ENCODE data around the gene CLDN9.
"Not testable (repeated sequence)": the region's sequence is repeated elsewhere in the genome, so short reads cannot be mapped to it uniquely, and the experiment has no call there.

Gene CLDN9

DNA sequence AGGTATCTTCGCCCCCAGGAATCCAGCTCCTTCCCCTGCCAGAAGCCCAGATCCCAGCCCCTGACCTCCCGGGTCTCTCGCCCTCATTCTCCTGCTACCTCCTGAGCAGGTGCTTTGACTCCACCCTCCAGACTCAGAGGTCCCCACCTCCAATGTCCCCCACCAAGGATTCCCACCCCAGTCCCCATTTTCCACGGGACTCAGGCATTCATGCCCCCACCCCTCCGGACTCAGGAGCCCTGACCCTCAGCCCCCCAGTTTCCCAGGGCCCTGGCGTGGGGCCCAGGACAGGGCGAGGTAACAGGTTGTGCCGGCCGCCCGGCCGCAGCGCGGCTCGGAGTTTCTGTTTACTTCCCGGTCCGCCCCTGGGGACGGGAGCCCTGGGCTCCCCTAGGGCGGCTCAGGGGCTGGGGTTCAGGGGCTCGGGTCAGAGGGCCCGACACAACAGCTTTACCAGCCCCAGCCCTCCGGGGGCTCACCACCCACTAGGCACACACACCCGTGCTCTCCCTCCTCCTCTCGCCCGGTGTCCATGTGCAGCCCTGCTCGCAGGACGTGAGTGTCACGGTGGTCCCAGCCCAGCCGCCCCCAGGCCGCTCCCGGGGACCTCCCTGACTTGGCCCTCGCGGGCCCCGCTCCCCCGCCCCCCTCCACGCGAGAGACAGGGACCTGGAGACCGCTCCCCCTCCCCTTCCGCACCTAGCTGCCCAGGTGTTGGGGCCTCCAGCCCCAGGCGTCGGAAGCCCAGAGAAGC, 23.4 kb downstream of the CLDN9 start:
- DNase-seq: no peak

- DNase-seq: no peak
These were observed 24.1 kb downstream of the CLDN9 start, which contains the start of gene BICDL2 for GRCh38 chr16:3036726-3037315. Gene BICDL2 (minus strand): TSS chr16:3036944. CDS start chr16:3035496, 1,448 bp downstream.

DNA sequence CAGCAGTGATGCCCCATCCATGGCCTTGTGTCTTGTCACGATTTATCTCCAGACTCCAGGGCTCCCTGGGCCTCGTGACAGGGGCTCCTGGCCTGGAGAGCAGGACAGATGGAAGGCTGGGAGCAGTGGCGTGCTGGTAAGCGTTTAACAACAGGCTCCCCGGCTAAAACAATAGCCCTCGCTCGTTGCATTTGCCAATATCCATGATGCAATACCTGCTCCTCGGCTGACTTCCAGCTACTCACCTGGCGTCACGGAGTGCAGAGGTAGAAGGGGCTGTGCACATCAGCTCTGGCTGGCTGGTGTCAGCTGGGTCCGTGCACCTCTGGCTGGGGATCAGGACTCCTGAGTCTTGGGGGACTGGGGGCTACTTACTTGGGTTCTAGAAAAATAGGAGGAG, 25.5 kb downstream of the CLDN9 start:
- no peak for DNase-seq

DNA sequence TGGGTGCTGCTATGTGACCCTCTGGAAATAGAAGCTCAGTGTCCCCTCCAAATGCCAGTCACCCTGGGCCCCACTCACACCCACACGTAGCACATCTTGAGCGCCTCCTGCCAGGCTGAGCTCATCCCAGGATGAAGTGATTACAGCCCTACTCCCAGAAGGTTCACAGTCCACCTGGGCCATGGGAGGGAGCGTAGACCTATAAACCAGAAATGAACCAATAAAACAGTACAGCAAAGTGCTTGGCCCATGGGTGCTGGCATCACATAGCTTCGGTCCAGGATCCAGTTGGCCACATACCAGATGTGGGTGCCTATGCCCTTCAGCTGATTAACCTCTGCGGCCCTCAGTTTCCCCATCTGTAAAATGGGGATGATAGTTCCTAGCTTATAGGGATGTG, 26.2 kb downstream of the CLDN9 start:
- DNase-seq: no peak

- DNase-seq: no peak
These were observed 29.7 kb downstream of the CLDN9 start for GRCh38 chr16:3042376-3042775.

DNA sequence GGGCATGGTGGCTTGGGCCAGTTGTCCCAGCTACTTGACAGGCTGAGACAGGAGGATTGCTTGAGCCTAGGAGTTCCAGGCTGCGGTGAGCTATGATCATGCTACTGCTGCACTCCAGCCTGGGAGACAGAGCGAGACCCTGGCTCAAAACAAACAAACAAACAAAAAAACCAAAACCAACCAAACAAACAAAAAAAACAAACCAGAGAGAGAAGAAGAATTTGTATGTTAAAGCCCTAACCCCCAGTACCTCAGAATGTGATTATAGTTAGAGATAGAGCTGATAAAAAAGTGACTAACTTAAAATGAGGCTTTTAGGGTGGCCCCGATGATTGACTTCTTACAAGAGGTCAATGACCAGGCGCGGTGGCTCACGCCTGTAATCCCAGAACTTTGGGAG, 32.0 kb downstream of the CLDN9 start:
- no peak for DNase-seq

GRCh38 chr16:3045758-3046640, 33.3 kb downstream of the CLDN9 start, which contains the start of gene MMP25:
Gene MMP25 (plus strand): TSS chr16:3046561. CDS start chr16:3046918, 357 bp downstream.
- no peak for DNase-seq

- DNase-seq: peak; percentile 24
These were observed 34.1 kb downstream of the CLDN9 start for GRCh38 chr16:3046641-3047386.

GRCh38 chr16:3047387-3047720, 34.6 kb downstream of the CLDN9 start:
- DNase-seq: no peak

- DNase-seq: no peak
These were observed 37.3 kb downstream of the CLDN9 start for GRCh38 chr16:3049921-3050481.

GRCh38 chr16:3050487-3050886, 37.8 kb downstream of the CLDN9 start:
- no peak for DNase-seq

GRCh38 chr16:3051009-3051408, 38.3 kb downstream of the CLDN9 start:
- no peak for DNase-seq

GRCh38 chr16:3051494-3051893, 38.8 kb downstream of the CLDN9 start:
- DNase-seq: no peak

- not testable (repeated sequence) for DNase-seq
These were observed 40.0 kb downstream of the CLDN9 start for GRCh38 chr16:3052571-3053329.

DNA sequence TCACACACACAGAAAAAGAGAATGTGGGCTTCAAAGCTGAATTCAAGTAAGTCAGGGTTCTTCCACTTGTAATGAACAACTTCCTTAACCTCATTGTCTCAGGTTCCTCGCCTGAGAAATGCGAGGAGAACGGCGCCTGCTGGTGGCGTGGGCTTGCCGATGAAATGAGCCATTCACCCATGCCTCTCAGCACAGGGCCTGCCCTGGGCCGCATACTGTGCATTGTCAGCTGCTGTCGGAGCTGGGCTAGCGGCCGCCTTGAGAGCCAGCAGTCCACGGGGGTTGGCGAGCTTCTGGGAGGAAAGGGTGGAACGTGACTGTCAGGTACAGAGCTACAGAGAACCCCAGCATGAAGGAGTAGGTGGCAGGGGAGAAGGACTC, 40.6 kb downstream of the CLDN9 start:
- DNase-seq: peak; percentile 33

DNA sequence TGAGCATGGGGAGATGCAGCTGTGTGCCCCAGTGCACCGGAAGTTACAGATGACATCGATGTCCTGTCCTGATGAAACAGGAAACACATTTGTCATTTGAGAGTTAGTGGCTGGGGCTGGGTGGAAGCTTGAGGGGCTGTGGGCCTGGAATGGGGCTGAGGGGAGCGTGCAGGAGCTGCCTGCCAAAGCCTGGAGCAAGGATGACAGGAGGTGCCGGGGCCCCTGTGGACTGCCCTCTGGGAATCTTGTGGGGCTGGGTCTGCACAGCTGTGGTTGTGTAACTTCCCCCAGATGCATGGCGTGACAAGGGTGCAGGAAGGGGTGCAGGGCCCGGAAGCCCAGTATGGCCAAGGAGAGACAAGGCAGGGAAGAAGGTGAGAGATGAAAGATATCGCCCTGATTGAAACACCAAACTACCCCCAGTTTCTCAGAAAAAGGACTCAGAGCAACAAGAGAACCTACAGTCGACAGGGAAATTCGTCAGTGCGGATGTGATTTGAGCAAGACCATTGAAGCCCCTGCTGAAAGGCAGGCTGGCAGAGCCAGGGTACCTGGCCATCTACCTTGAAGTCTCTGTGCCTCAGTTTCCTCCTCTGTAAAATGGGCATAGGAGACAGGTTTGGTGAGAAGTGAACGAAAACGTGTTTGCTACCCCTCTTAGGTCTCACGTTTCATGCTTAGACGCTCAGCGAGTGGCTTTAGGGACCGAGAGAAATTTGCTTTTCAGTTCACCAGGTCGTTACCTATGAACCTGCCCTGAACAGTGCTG, 42.4 kb downstream of the CLDN9 start:
- no peak for DNase-seq

DNA sequence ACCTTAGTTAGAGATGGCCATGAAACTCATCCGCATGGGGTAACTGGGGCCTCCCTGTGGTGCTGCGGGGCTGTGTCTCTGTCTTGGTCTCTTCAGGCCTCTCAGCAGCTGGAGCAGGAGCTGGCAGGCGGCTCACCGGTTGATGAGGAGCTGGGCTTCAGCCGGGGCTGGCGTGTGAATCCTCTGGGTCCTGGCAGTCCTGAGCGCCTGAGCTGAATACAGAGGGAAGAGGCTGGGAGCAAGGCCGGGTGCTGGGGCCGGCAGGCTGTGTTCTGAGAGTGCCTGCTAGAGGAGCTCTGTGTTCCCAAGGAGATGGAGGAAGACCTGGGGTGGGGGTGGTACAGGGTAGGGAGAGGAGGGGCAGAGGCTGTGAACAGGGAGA, 43.0 kb downstream of the CLDN9 start:
- DNase-seq: not testable (repeated sequence)

- DNase-seq: no peak
These were observed 43.8 kb downstream of the CLDN9 start for GRCh38 chr16:3056336-3057180.

- no peak for DNase-seq
These were observed 44.7 kb downstream of the CLDN9 start for GRCh38 chr16:3057181-3058138.
